ENCODE results near the gene CDH4. TPM values are rescaled to one million over a fixed set of nuclear protein-coding genes. Genes with fewer than 3 reads are reported as not detected.

The CDH4 gene
- total RNA-seq, 1 donor from 2014 or later = not detected

DNA sequence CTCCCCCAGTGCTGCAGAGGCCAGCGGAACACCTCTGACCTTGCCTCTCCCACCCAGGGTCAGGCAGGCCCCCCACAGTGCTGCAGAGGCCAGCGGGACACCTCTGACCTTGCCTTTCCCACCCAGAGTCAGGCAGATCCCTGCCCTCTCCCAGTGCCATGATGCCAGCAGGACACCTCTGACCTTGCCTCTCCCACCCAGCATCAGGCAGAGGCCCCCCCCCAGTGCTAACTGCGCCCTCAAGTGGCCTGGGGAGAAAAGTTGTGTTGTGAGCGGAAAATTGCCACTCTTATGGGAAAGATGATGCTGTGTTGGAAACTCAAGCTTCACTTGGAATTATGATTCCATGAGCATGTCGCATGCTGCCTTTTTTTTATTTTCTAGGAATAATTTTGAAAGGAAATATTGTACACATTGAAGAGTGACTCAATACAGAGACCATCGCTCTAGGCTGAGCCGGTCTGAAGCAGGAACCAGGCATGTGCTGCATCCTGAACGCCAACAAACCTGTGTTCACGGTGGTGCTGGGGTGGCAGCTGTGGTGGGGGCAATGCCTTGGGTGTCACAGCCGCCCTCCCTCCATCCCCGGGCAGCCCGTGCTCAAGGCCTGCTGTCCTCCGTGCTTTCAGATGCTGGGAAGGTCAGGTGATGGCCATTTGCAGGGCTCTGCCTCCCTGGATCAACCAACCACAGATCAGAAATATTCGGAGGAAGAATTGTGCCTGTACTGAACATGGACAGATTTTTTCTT lies 98.6 kb downstream of the CDH4 start:
- Mint-ChIP-seq H3K4me1 (no peaks in the 10 kb centered on the region), H3K36me3 (ENCODE audit: low read depth) (no peaks in the 10 kb centered on the region), H3K27ac (no peak overlapping the region), H3K27me3 (no peaks in the 10 kb centered on the region), H3K9me3 (peaks cover 11% of the 10 kb centered on the region), H3K4me3 (no peak overlapping the region)
- ChIA-PET POLR2A (no interaction called here), CTCF (no interaction called here)
- TF ChIP-seq, protein P1, sequence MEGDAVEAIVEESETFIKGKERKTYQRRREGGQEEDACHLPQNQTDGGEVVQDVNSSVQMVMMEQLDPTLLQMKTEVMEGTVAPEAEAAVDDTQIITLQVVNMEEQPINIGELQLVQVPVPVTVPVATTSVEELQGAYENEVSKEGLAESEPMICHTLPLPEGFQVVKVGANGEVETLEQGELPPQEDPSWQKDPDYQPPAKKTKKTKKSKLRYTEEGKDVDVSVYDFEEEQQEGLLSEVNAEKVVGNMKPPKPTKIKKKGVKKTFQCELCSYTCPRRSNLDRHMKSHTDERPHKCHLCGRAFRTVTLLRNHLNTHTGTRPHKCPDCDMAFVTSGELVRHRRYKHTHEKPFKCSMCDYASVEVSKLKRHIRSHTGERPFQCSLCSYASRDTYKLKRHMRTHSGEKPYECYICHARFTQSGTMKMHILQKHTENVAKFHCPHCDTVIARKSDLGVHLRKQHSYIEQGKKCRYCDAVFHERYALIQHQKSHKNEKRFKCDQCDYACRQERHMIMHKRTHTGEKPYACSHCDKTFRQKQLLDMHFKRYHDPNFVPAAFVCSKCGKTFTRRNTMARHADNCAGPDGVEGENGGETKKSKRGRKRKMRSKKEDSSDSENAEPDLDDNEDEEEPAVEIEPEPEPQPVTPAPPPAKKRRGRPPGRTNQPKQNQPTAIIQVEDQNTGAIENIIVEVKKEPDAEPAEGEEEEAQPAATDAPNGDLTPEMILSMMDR (IDR thresholded peaks at IDR 0.05) = no peak
- ATAC-seq (ENCODE audit: low read depth) (no peak), DNase-seq (no peak)
- intact Hi-C loops (cut with micrococcal nuclease) = no loop called here

DNA sequence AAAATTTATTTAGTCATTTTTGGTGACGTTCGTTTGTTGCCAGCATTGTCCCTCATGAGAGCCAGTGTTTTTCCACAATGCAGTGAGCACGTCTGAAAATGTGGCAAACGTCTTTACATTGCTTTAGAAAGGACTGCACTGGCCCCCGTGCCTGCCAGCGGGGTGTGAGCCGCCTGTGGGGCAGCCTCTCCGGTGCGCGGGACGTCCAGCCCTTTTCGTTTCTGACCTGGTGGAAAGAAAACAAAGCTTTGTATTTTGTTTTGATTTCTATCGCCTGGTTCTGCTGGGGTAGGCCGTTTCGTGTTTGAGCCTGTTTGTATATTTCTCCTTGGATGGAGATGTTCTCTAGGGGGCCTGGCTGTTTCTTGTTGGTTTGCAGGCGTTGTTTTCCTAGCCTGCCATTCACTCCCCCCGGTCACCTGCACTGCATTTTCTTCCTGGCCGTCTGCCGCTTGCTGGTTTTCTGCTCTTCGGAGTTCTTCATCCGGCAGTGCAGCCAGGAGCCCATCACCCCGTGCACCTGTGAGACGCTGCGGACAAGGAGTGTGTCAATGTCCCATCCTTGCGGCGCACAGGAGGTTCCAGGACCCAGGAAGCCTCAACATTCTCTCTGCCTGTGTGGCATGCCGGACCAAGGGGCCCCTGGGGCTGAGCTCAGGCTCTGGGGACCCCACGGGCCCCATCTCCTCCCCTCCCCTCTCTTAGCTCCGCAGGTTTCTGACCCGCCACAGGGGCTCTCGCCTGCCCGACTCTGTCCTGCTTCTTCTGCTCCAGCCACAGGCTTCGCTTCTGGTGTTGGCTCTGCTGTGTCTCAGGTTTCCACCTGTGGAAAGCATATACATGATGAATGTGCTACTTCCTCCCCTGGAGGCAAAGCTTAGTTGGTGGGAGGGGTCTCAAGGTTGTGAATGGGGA lies 100.5 kb downstream of the CDH4 start:
- H3K9me3 Mint-ChIP-seq = peaks cover 9% of the 10 kb centered on the region
- H3K36me3 Mint-ChIP-seq (ENCODE audit: low read depth) = no peaks in the 10 kb centered on the region
- ChIA-PET CTCF (no interaction called here), POLR2A (no interaction called here)
- H3K27ac Mint-ChIP-seq = no peak overlapping the region
- TF ChIP-seq, protein P1 (IDR thresholded peaks at IDR 0.05) = no peak
- no peak for ATAC-seq (ENCODE audit: low read depth)
- intact Hi-C loops (cut with micrococcal nuclease) = no loop called here
- H3K4me1 Mint-ChIP-seq = no peaks in the 10 kb centered on the region
- H3K4me3 Mint-ChIP-seq = no peak overlapping the region
- H3K27me3 Mint-ChIP-seq = no peaks in the 10 kb centered on the region
- no peak for DNase-seq

DNA sequence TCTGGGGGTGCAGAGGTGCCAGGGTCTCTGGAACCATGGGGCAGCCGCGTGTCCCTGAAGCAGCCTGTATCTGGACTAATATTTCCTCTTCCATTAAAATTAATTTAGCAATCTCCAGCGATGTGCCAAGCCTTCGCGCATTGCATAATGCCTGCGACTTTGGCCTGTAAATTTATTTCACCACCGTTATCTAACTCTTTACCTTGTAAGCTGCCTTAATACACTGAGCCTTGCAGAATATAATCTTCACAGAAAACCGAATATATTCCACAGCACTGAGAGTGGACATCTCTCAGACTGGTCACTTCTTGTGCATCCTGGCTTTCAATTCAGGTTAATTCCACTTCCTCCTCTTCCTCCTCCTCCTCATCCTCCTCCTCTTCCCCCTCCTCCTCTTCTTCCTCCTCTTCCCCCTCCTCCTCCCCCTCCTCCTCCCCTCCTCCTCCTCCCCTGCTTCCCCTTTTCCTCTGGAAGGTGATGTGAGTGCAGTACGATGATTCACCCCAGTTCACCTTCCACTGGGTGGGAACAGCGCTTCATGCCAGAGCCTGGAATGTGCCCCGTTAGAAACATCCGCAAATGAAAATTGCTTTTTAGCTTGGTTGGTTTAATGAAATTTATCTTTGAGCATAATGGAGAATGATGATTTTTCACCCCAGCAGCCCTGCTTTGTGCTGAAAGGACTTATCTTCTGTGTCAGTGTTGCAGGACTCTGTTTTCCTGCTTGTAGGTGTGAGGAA lies 101.4 kb downstream of the CDH4 start:
- H3K27ac Mint-ChIP-seq = no peak overlapping the region
- ChIA-PET POLR2A (no interaction called here), CTCF (no interaction called here)
- no peak for DNase-seq
- intact Hi-C loops (cut with micrococcal nuclease) = no loop called here
- H3K36me3 Mint-ChIP-seq (ENCODE audit: low read depth) = no peaks in the 10 kb centered on the region
- no peak overlapping the region for H3K4me3 Mint-ChIP-seq
- no peak for ATAC-seq (ENCODE audit: low read depth)
- H3K27me3 Mint-ChIP-seq = no peaks in the 10 kb centered on the region
- H3K4me1 Mint-ChIP-seq = no peaks in the 10 kb centered on the region
- H3K9me3 Mint-ChIP-seq = peaks cover 4% of the 10 kb centered on the region
- TF ChIP-seq, protein P1 (IDR thresholded peaks at IDR 0.05) = no peak

DNA sequence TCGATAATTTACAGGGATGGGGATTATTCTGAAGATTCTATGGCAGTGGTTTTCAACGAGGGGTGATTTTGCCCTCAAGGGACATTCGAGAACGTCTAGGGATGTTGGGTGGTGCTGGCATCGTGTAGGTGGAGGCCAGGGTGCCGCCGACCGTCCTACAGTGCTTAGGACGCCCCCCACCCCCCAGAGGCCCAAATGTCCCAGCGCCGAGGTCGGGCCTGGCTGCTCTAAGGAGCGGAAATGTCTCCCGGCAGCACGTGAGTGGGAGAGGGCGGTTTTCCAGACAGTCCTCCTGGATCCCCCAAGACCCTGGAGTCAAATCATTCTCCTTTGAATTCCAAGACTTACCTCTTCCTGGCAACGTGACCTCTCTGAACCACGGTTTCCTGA lies 101.9 kb downstream of the CDH4 start:
- intact Hi-C loops (cut with micrococcal nuclease) = no loop called here
- Mint-ChIP-seq H3K27ac (no peak overlapping the region), H3K27me3 (no peaks in the 10 kb centered on the region), H3K4me3 (no peak overlapping the region), H3K9me3 (peaks cover 4% of the 10 kb centered on the region), H3K36me3 (ENCODE audit: low read depth) (no peaks in the 10 kb centered on the region), H3K4me1 (no peaks in the 10 kb centered on the region)
- no peak for DNase-seq
- CTCF ChIA-PET = no interaction called here
- ATAC-seq (ENCODE audit: low read depth) = no peak
- TF ChIP-seq, protein P1 (IDR thresholded peaks at IDR 0.05) = no peak
- POLR2A ChIA-PET = no interaction called here

DNA sequence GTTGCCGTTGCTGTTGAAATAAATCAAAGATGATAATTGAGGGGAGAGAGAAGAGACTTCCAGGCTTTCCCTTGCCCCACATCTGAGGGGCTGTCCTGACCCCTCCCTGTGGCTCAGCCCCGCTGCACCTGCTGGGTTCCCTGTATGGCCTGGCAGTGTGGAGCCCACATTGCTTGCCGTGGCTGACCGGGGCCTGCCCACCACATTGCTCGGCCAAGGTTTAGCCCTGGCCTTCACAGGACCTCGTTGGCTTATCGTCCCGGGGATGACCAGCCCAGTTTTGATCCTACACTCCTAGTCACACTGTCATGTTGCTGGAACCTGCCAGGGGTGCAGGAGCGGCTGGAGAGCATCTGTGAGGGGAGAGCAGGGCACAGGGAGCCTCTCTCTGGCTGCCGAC lies 102.4 kb downstream of the CDH4 start:
- POLR2A ChIA-PET = no interaction called here
- no peak for DNase-seq
- intact Hi-C loops (cut with micrococcal nuclease) = no loop called here

More for the DNA sequence above, 102.4 kb downstream of the CDH4 start:
- no peaks in the 10 kb centered on the region for H3K4me1 Mint-ChIP-seq
- no peak overlapping the region for H3K4me3 Mint-ChIP-seq
- peaks cover 4% of the 10 kb centered on the region for H3K9me3 Mint-ChIP-seq
- CTCF ChIA-PET = no interaction called here
- TF ChIP-seq, protein P1 (IDR thresholded peaks at IDR 0.05) = no peak
- no peaks in the 10 kb centered on the region for H3K27me3 Mint-ChIP-seq
- no peaks in the 10 kb centered on the region for H3K36me3 Mint-ChIP-seq (ENCODE audit: low read depth)
- no peak for ATAC-seq (ENCODE audit: low read depth)
- H3K27ac Mint-ChIP-seq = no peak overlapping the region

Data from activated B cell treated with CpG ODN at 0.5 μM for 24 hours (primary cell).